ENCODE measurements around the gene URB1. TPM values are rescaled to one million over a fixed set of nuclear protein-coding genes. Genes with fewer than 3 reads are reported as not detected.
"Not testable (repeated sequence)": the region's sequence is repeated elsewhere in the genome, so short reads cannot be mapped to it uniquely, and the experiment has no call there.

The URB1 gene
- total RNA-seq, 1 donor from 2014 or later = 11.9 TPM

DNA sequence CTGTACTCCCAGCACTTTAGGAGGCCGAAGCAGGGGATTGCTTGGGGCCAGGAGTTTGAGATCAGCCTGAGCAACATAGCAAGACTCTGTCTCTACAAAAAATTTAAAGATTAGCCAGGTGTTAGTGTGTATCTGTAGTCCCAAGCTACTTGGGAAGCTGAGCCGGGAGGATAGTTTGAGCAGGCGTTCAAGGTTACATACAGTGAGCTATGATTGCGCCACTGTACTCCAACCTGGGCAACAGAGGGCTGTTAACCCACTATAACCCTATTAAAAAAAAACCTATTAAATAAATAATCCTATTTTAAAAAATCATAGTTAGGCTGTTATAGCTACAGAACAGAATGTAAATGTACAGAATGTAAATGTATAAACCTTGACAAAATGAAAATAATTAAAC, 116.1 kb downstream of the URB1 start:
- DNase-seq = no peak
- intact Hi-C loops (cut with micrococcal nuclease) = no loop called here
- no peak for ATAC-seq

DNA sequence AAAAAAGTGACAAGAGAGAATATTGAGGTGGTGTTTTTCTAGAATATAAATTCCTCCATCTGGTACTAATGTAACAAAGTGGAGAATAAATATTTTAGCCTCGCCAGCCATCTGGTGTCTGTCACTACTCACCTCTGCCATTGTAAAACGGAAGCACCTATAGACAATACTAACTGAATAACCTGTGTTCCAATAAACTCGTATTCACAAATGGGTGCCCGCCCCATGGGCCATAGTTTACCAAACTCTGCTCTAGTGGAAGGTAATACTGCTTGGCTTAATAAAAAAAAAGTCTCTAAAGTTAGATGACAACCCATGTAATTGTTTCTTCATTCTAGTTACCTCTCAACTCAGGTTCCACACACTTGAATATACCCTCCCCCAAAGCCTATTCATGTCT, 122.1 kb downstream of the URB1 start:
- no peak for DNase-seq
- intact Hi-C loops (cut with micrococcal nuclease) = no loop called here
- ATAC-seq = no peak

DNA sequence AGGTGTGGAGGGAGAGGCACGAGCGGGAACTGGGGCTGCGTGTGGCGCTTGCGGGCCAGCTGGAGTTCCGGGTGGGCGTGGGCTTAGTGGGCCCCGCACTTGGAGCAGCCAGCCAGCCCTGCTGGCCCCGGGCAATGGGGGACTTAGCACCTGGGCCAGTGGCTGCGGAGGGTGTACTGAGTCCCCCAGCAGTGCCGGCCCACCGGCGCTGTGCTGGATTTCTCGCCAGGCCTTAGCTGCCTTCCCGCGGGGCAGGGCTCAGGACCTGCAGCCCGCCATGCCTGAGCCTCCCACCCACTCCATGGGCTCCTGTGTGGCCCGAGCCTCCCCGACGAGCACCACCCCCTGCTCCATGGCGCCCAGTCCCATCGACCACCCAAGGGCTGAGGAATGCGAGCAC, 127.5 kb downstream of the URB1 start:
- DNase-seq; intact Hi-C loops (cut with micrococcal nuclease); ATAC-seq: not testable (repeated sequence)

DNA sequence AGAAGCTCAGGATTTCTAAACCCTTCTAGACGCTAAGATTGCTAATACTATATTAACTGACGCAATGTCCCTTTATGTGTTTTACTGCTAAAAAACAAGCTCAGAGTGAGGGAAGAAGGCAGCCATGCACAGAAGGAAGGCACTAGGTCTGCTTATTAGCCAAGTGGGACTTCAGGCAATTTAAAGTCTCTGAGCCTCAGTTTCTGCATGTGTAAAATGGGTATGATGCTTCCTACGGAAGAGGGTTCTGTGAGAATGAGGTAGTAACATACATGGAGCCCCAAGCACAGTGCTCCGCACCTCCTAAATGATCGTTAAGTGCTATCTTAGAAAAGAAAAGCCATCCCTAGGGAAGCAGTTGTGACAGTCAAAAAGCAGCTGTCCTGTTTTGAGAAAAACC, 130.9 kb downstream of the URB1 start:
- DNase-seq (no peak), ATAC-seq (no peak)
- intact Hi-C loops (cut with micrococcal nuclease) = no loop called here

Other genes starting within 250 kb of the URB1 start
- gene MIS18A, start 114.0 kb downstream of the URB1 start, total RNA-seq = 2.6 TPM
- 0.37 TPM for gene MRAP, start 94.2 kb downstream of the URB1 start, total RNA-seq
- gene EVA1C, start 19.7 kb upstream of the URB1 start, total RNA-seq = 13.6 TPM
- gene TCP10L, start 192.5 kb upstream of the URB1 start, total RNA-seq = 2.9 TPM
- gene CFAP298, start 219.4 kb upstream of the URB1 start, total RNA-seq = 22.6 TPM